22Rv1 (cell line): ENCODE measurements around the gene RAX2.

ENCODE experiments used
- ZFX ChIP-seq: fragments of 450-650 bp; IDR thresholded peaks from 2 replicates; pipeline ENCODE4 v1.6.1; 2017; ENCODE audit warnings: antibody characterized with exemption, borderline replicate concordance
- TF ChIP-seq, protein P1 (sequence below): fragments of 450-650 bp; IDR thresholded peaks from 2 replicates; pipeline ENCODE4 v1.5.1; 2017; ENCODE audit warnings: mild to moderate bottlenecking

GRCh38 chr19:3768748-3769099, 3.3 kb downstream of the RAX2 start:
- TF ChIP-seq, protein P1, sequence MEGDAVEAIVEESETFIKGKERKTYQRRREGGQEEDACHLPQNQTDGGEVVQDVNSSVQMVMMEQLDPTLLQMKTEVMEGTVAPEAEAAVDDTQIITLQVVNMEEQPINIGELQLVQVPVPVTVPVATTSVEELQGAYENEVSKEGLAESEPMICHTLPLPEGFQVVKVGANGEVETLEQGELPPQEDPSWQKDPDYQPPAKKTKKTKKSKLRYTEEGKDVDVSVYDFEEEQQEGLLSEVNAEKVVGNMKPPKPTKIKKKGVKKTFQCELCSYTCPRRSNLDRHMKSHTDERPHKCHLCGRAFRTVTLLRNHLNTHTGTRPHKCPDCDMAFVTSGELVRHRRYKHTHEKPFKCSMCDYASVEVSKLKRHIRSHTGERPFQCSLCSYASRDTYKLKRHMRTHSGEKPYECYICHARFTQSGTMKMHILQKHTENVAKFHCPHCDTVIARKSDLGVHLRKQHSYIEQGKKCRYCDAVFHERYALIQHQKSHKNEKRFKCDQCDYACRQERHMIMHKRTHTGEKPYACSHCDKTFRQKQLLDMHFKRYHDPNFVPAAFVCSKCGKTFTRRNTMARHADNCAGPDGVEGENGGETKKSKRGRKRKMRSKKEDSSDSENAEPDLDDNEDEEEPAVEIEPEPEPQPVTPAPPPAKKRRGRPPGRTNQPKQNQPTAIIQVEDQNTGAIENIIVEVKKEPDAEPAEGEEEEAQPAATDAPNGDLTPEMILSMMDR: no peak
- no peak for TF ChIP-seq ZFX
